HG03520 (cell line): ENCODE measurements around the gene CTBP2.

Source experiments
- ATAC-seq: cut with Tn5 transposase; IDR thresholded peaks from one replicate; pipeline ENCODE4 v1.9.1; 2021; ENCODE audit warnings: mild to moderate bottlenecking, moderate library complexity; ENCODE audit not compliant: unreplicated experiment

CTBP2 gene

GRCh38 chr10:124946945-124947344, 213.4 kb downstream of the CTBP2 start:
- ATAC-seq, result no peak

DNA sequence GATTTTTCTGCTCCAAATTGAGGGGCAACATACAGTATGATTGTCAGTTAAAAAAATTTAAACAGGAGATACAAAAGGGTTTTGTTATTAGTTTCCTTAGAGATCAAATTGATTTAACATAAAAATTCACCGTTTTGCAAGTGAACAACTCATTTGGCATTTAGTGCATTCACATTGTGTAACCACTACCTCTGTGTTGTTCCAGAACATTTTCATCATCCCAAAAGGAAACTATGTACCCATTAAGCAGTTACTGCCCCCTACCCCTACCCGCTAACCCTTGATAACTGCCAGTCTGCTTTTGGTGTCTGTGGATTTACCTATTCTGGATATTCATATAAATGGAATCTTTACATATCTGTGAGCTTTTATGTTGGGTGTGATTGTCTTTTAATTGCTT, 215.4 kb downstream of the CTBP2 start:
- no peak for ATAC-seq

DNA sequence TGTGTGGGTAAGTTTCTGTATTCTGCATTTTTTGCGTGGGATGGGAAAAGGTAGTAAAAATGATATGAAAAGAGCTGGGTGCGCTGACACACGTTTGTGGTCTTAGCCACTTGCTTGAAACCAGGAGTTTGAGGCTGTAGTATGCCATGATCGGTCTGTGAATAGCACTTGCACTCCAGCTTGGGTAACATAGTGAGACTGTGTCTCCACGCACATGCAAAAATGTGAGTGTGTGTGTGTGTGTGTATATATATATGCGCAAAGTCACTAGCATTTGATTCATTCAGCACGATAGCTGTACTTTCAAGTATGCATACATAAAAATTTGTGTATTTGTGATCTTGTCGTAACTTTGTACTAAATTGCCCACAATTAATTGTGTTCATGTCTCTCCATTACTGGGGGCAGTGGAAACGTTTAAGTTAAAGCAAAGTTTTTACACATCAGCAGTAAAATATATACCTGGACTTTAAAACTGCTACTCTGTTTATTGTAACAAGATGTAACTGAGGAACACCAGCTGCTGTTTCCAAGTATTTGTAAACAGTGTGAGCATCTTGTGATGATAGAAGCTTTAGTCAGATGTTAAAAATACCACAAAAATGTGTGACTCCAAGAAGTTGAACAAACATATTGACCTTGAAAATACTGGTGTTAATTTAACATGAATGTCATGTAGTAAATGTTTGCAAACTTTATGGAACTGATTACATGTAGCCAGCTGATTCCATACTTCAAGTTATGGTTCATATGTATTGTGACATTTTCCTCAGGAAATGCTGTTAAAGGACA, 216.9 kb downstream of the CTBP2 start:
- ATAC-seq, result no peak

GRCh38 chr10:124942317-124943169, 217.8 kb downstream of the CTBP2 start:
- ATAC-seq, result no peak

DNA sequence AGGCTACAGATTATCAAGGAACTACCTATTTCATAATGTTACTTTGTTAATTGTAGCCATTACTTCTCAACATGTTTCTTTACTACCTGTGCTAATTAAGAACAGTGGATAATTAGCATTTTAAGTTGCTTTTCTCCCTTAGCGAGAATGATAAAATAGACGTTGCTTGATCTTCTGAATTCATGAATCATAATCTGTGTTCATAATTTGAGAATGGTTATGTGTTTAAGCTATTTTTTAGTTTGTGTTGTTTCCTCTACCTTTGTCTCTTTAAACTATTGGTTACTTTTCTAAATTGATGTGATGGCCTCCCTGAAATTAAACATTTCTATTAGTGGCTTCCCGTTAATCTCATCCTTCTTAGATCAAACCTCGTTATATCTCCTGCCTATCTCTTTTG, 218.5 kb downstream of the CTBP2 start, which contains the start of gene ZRANB1:
ZRANB1 (plus strand) TSS at position 301 of the 400 bp plus-strand sequence. CDS start 371 bp downstream, outside the sequence.
- no peak for ATAC-seq

GRCh38 chr10:124939290-124939689, 221.1 kb downstream of the CTBP2 start:
- ATAC-seq, result no peak

DNA sequence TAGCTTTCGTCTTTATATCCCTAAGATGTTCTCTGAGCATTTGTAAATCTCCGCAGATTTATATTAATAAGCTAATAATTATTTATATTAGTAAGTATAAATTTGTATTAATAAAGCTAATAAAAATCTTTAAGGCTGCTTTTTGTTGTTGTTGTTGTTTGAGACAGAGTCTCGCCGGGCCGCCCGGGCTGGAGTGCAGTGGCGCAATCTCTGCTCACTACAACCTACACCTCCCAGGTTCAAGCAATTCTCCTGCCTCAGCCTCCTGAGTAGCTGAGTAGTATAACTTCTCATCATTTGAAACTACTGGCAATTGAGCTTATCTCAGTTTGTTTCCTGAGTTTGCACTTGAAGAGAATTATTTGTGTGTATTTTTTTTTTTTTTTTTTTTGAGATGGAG, 223.6 kb downstream of the CTBP2 start:
- no peak for ATAC-seq

DNA sequence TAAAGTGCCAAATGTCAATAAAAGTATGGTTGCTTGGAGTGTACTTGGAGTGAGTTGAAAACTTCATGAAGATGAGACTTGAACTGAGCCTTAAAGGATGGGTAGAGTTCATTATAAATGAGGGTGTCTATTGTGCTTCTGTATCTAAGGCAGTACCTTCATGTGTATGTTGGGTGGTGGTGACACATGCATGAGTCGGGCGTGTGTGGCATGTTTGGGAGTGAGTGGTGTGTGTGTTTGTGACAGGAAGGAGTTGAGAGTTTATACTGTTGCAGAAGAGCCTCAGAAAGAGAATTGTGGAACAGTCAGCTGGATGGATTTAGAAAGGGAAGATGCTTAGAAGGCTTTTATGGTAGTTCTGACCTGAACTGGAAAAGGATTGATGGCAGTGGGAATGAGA, 224.4 kb downstream of the CTBP2 start:
- no peak for ATAC-seq
